Cortex of kidney (tissue), 1 donor: ENCODE data around the gene SLIT1.

Experiments
- DNase-seq: peaks from one replicate; lab custom pipeline; 2025; lab: John Stamatoyannopoulos, UW

The SLIT1 gene

GRCh38 chr10:97000487-97001182 lies 185.1 kb downstream of the SLIT1 start:
- DNase-seq, result no peak

DNA sequence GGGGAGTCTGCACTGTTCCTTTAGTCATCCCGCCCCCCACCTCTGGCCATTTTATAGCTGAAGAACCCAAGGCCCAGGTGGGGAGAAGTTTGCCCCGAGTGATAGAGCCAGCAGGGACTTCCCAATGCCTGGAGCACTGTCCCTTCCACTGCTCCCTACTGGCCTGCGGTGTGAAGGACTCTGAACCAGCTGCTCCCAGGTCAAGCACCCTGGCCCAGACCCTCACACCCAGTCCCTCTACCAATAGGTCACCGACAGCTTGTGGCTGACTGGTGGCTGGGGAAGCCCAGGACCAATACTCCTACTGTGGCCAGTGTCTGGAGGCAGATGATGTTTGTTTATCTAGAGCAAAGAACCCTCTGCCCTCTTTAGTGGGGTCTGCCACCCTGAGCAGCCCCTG lies 185.8 kb downstream of the SLIT1 start:
- no peak for DNase-seq

DNA sequence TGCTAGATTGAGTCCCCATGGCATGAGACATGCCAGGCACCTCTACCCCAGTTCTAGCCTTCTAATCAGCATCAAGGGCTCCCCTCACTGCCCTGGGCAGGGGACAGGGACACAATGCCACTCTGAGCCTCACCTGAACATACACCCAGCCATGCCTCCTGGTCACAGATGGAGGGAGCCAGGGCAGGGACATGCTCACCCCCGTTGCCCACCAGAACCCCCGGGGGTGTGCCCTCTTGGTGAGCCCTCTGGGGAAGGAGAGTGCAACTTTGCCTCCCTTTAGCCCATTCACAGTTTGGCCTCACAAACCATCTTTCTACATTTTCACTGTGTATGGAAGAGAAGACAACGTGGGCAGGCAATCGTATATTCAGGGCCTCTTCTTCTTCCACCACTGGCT lies 186.4 kb downstream of the SLIT1 start:
- DNase-seq, result no peak

DNA sequence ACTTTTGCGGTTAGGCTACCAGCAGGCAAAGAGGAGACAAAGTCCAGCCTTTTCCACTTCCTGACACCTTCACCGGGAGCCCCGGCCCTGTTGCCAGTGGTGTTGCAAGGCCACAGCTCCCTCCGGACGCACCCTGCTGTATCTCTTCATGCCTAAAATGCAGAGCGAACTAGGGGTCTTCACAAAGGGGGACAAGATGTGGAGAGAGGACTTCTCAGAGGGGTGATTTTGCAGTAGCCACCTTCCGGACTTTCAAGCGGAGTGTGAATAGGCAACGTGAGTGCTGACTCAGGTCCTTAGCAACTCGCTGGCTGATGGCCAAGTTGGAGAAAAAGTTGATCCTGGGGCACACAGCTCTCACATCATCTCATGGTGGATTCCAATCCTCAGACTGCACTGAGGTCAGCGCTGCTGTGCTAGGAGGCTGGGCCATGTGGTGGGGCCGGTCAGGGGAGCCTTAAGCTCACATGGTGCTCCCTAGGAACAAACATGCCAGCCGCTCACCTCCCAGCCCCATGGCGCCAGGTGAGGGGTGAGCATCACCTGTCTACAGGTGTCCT lies 187.3 kb downstream of the SLIT1 start:
- no peak for DNase-seq

DNA sequence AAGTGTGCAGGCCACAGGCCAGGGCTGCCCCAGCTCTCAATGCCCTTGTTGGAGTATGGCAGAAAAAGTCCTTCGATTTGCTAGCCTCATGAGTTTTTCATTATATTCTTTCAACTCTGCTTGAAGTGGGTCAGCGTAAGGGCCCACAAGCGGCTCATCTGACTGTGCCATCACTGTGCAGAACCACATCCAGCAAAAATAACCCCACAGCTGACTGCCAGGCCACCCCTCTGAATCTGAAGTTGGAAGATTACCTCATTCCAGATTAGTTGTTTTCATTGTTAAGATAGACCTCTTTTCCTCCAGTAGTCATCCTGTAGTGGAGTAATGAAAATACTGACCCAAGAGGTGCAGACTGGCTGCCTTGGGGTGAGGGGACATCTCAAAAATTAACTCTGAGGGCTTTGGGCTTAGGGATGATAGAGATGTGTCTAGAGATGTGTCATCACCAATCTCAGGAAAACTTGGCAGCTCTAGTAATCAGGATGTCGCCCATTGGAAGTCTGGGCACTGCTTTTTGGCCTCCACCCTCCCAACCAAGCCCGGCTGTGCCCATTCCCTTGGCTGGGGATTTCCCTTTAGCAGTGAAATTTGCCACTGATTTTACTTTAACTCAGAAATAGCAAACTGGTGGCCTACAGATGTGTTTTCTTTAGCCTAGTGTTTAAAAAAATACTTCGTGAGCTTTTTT lies 189.3 kb downstream of the SLIT1 start:
- DNase-seq, result no peak

DNA sequence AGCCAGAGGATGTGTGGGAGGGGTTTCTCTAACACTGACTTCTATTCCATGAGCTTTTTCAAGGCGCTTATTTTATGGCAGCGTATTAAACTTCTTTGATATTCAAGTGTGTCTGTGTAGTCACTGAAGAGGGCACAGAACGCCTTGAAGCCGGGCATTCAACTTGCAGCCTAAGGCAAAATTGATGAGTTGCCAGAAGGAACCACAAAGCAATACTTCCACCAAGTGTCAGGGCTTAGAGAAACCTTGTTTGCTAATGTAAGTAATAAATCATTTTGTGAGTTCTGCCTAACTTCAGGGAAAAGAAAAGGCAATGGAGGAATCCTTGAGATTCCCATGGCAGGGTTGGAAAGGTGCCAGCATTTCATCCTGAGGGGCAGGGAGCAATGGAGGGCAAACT lies 189.9 kb downstream of the SLIT1 start:
- no peak for DNase-seq

DNA sequence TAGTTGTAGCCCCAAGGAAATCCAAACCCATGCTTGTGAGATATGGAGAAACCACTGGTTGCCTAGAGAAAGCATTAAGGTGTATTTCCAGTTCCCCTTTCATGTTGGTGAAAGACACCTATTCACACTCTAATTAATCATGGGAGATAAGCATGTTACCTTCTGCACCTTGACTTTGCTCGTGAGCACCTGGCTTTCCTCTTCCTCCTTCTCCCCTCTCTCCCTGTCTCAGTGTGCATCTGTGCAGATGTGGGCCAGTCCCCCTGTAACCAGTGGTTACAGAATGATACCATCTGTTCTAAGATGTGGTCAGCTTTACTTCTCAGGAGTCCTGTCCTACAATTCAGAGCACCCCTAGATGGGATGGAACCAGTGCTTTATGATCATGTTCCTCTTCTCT lies 193.0 kb downstream of the SLIT1 start:
- no peak for DNase-seq

- DNase-seq, result no peak
These were observed 194.4 kb downstream of the SLIT1 start for GRCh38 chr10:96991313-96991841.

GRCh38 chr10:96988426-96988825 lies 197.3 kb downstream of the SLIT1 start:
- no peak for DNase-seq

DNA sequence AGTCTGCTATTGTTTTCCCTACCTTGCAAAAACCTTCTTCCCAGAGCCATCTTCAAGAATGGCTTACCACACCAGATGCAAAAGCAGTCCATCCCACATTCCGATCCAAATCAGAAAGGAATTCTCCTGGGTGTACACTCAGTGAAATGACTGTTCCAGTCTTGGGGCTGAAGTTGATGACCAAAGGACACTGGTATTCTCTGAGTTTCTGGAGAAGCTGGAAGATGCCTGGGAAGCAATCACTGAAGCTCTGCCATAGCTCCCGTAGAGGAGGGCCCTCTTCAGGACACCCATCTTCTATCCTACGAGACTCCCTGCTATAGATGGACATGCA lies 197.9 kb downstream of the SLIT1 start:
- DNase-seq, result no peak

- no peak for DNase-seq
These were observed 198.5 kb downstream of the SLIT1 start for GRCh38 chr10:96987141-96987841.

- no peak for DNase-seq
These were observed 199.4 kb downstream of the SLIT1 start for GRCh38 chr10:96986200-96986856.

- no peak for DNase-seq
These were observed 201.1 kb downstream of the SLIT1 start for GRCh38 chr10:96984541-96985131.

GRCh38 chr10:96982149-96982930 lies 203.4 kb downstream of the SLIT1 start:
- no peak for DNase-seq

GRCh38 chr10:96978621-96979154 lies 207.1 kb downstream of the SLIT1 start:
- no peak for DNase-seq

DNA sequence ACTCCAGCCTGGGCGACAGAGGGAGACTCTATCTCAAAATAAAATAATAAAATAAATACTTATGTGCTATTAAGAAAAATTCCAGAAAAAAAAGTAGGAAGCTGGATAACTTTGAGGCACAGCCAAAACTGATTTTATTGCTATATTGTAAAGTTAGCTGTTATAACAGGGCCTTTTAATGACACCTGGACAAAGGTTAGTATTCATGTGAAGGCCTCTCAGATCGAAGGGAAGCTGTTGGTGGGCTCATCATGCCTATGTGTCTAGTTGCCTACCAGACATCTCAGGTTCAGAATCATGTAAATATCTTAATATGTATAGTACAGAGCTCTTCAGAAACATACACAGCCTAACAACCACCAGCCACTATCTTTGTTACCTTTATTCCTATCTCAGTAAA lies 210.6 kb downstream of the SLIT1 start:
- DNase-seq, result no peak

DNA sequence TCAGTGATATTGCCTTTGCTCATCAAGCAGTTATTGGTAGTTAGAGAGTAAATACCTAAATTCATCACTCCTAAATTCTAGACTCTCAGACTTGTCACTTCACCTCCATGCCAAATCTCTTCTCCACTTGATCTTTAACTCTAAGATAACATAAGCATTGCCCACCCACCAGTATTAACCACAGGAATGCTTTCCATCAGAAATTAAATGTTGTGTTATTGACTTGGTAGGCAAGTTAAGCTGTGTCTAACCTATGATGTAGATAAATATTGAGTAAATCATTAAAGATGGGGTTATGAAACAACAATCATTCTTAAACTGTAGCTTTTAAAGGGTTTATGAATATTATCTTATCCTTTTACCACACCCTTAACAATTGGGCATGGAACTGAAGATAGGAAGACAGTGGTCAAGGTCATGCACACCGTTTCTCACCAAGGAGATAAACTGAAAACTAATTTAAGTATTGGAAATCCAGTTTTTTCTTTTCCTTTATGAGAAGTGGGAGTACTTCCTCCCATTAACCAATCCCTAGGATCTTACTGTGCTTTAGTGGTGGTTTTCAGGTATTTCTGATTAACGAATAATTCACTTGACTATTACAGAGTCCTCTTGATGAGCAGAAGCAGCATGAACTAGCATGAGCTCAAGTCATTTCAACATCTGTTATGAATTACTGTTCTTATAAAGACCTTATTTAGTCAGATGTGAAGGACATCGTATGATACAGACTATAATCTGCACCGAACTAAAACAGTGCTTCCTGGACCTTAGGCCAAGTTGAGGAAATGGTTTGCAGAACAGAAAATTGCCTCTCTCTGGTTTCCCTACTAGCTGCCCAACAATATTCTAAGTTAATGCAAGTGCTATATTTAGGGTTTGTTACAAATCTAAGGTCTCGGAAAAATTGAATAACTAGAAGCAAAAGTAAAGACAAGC lies 211.7 kb downstream of the SLIT1 start:
- no peak for DNase-seq

DNA sequence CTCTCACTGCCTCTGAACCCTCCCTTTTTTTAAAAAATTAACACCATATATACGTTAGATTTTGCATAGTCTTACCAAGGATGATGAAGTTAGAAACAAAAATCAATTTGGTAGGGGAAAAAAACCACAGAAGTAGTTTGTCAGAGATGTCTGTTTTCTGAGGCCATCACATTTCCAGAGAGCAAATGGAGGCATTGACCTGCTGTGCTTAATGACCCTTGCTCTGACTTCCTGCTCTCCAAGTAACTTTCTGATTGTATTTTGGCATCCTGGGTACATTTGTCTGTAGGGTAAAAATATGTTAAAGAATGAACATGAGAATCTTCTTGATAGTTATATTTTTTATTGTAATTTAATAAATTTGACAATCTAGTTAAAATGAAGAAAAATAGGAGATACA lies 213.5 kb downstream of the SLIT1 start:
- DNase-seq, result no peak

GRCh38 chr10:96971324-96971723 lies 214.4 kb downstream of the SLIT1 start:
- DNase-seq, result no peak
